ENCODE data around the gene ANKRD31.

- TF ChIP-seq POLR2A (IDR thresholded peaks at IDR 0.05) (no peak), CTCF (IDR thresholded peaks at IDR 0.05) (no peak)
Observed at GRCh38 chr5:75040973-75041372, 195.7 kb downstream of the ANKRD31 start.

Measured in adrenal gland (tissue), 5 donors.